Cardiac fibroblast (primary cell): ENCODE results near the gene TAF3.

ENCODE experiments used
- DNase-seq, 2 donors: peaks; one replicate each; pipeline versions ENCODE4 v3.0.0 to v3.0.0-alpha.2; 2010; ENCODE audit warnings: low read depth in 2 of 2
- H3K4me3 ChIP-seq, 2 donors: replicated peaks in 1 of 2; 1 replicate in 1 of 2; 2 replicates in 1 of 2; pipeline ENCODE4 v1.5.1; 2011; ENCODE audit warnings: low read depth in 2 of 2, low read length in 2 of 2, mild to moderate bottlenecking in 2 of 2, moderate library complexity in 1 of 2
- CTCF ChIP-seq: IDR thresholded peaks from one replicate; pipeline ENCODE4 v1.5.1; 2011; ENCODE audit warnings: low read depth, mild to moderate bottlenecking, low read length, inconsistent platforms

The TAF3 gene

GRCh38 chr10:8042721-8043568 lies 224.6 kb downstream of the TAF3 start:
- DNase-seq: no peak
- TF ChIP-seq CTCF: no peak
- H3K4me3 ChIP-seq: no peak overlapping the region

DNA sequence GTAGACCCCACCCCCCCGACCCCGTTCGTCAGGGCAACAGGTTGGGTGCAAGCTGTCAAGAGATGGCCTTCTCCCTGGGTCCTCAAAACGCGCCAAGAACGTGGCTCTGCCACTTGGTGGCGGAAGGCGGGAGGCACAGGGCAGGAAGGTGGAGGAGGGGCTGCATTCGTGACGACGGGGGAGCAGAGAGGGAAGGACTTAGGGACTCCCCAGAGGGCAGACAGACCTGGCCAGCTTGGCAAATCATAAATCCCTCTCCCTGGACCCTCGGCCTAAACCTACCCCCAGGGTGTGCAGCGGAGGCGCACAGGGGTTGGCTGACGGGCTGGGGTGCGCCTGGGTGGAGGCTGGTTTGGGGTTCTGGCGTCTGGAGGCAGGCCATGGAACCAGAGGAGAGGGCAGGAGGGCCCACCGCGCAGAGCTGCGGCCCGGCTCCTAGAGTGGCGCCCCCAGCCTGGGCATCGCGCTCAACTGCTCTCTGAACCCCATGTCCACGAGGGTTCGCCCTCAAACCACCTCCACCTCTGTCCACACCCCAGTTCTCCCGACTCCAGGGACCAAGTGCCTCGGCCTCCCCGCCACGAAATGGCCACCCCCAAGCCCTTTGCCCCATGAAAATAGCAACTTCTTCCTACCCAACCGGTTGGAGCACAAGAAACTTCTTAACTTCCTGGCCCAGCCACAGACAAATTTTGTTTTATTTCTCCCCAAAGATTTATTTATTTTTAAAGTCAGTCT lies 225.4 kb downstream of the TAF3 start:
- H3K4me3 ChIP-seq: no peak overlapping the region
- peak; percentile 0 for TF ChIP-seq CTCF
- no peak for DNase-seq

- TF ChIP-seq CTCF: no peak
- no peak overlapping the region for H3K4me3 ChIP-seq
- DNase-seq: no peak
Measured at GRCh38 chr10:8044331-8044907, 226.1 kb downstream of the TAF3 start.

- TF ChIP-seq CTCF: no peak
- no peak for DNase-seq
- peak overlapping the region; percentile 35 to 36 for H3K4me3 ChIP-seq
Measured at GRCh38 chr10:8044908-8045725, 226.8 kb downstream of the TAF3 start.

DNA sequence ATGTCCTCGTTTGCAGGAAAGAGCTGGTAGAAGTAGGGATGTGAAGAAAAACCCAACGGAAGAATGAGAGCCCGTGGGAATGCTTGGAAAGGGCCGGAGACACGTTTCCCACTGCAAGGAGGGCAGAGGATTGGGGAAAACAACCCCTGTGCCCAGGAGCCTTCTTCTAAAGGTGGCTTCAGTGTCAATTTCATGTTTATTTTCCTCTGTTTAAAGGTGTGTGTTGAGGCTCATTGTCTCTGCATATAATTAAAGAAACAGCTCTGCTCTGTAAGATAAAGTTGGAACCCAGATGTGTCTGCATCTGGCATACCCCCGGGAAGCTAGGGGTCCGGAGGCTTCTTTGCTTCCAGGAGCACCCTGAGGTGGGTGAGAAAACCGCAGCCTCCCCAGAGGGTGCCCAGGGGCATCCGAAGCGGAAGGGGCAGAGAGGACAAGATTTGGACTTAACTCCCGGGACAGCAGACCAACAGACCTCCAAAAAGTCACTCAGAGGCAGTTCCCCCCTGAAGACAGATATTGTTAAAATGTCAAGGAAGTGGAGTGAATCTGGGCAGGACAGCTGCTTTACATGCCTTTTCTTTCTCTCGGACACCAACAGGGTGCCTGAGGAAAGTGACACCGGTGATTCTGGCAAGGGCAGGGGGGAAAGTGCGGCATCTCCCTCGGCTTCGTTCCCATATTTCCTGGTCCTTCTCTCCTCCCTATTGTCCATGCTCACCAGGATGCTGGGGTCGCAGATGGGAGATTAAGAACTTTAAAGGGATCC lies 227.6 kb downstream of the TAF3 start:
- DNase-seq: no peak
- no peak overlapping the region for H3K4me3 ChIP-seq
- no peak for TF ChIP-seq CTCF
